A673 (cell line): ENCODE data around the gene SPIRE1. TPM values are rescaled to one million over a fixed set of nuclear protein-coding genes. Genes with fewer than 3 reads are reported as not detected.
A peak's percentile ranks its signal among the peaks of the same experiment; 100 is the strongest.

Experiments used
- BruUV-seq: library from RNA; stranded (reverse); fragments of 400-500 nt; replicated peaks from 2 replicates; lab custom pipeline; 2021; lab: Mats Ljungman, UMichigan
- CTCF ChIA-PET: fragments of 300-600 bp; sonication (Branson Sonifier 250); formaldehyde crosslinking; loops from one replicate; lab custom pipeline; 2022; ENCODE audit warnings: antibody characterized with exemption; lab: Charles Lee
- POLR2A ChIA-PET: fragments of 300-600 bp; sonication (Branson Sonifier 250); formaldehyde crosslinking; loops from one replicate; lab custom pipeline; 2022; ENCODE audit warnings: antibody characterized with exemption; ENCODE audit not compliant: low non-redundant PET; lab: Charles Lee
- DNase-seq: peaks from one replicate; pipeline ENCODE4 v3.0.0-alpha.2; 2015; ENCODE audit warnings: low spot score
- H3K27ac ChIP-seq: fragments of 200-600 bp; sonication (generic); 2 replicates; pipeline ENCODE4 v1.5.1; 2016; ENCODE audit warnings: mixed run types, low read depth, mild to moderate bottlenecking, mixed read lengths, antibody characterized with exemption, low read length; ENCODE audit not compliant: poor library complexity, severe bottlenecking
- H3K27me3 ChIP-seq: fragments of 200-600 bp; sonication (generic); replicated peaks from 2 replicates; pipeline ENCODE4 v1.6.1; 2017; ENCODE audit warnings: mixed run types, low read depth, mild to moderate bottlenecking, mixed read lengths, antibody characterized with exemption, low read length; ENCODE audit not compliant: insufficient read depth, poor library complexity
- H3K36me3 ChIP-seq: fragments of 200-600 bp; sonication (generic); 2 replicates; pipeline ENCODE4 v1.6.1; 2016; ENCODE audit warnings: mixed run types, mild to moderate bottlenecking, mixed read lengths, antibody characterized with exemption, low read length; ENCODE audit not compliant: insufficient read depth, poor library complexity, severe bottlenecking
- H3K4me1 ChIP-seq: fragments of 200-600 bp; sonication (generic); 2 replicates; pipeline ENCODE4 v1.6.1; 2017; ENCODE audit warnings: mixed run types, mild to moderate bottlenecking, mixed read lengths, antibody characterized with exemption, low read length; ENCODE audit not compliant: insufficient read depth, poor library complexity, severe bottlenecking
- H3K4me3 ChIP-seq: fragments of 200-600 bp; sonication (generic); 2 replicates; pipeline ENCODE4 v1.5.1; 2016; ENCODE audit warnings: low read depth, mixed run types, mild to moderate bottlenecking, mixed read lengths, low read length; ENCODE audit not compliant: poor library complexity, severe bottlenecking
- H3K9me3 ChIP-seq: fragments of 200-600 bp; sonication (generic); 2 replicates; pipeline ENCODE4 v1.6.1; 2016; ENCODE audit warnings: mixed run types, low read depth, mild to moderate bottlenecking, mixed read lengths, antibody characterized with exemption, low read length; ENCODE audit not compliant: poor library complexity, severe bottlenecking
- EZH2 ChIP-seq: fragments of 200-600 bp; sonication (generic); IDR thresholded peaks from 2 replicates; pipeline ENCODE4 v1.6.1; 2017; ENCODE audit warnings: borderline replicate concordance, low read depth, mild to moderate bottlenecking, mixed read lengths, antibody characterized with exemption, low read length; ENCODE audit not compliant: poor library complexity, severe bottlenecking
- intact Hi-C: fragments of 100-400 bp; cut with micrococcal nuclease; formaldehyde crosslinking; loops from one replicate; pipeline ENCODE4 v1.10.0; 2022; ENCODE audit not compliant: unreplicated experiment
- total RNA-seq: library from RNA; stranded (reverse); gene quantifications from 2 replicates; pipeline ENCODE4 v1.2.3, GENCODE V29; 2021
- TF ChIP-seq, protein P1 (sequence below): fragments of 300-800, 200-600 bp; sonication (generic); conservative IDR thresholded peaks from 2 replicates; pipeline ENCODE4 v1.5.1; 2017; ENCODE audit warnings: low read depth, mild to moderate bottlenecking, antibody characterized with exemption, low read length, moderate library complexity, mixed read lengths

Gene SPIRE1
- total RNA-seq, 1 experiment from 2014 or later: 18.1 TPM

DNA sequence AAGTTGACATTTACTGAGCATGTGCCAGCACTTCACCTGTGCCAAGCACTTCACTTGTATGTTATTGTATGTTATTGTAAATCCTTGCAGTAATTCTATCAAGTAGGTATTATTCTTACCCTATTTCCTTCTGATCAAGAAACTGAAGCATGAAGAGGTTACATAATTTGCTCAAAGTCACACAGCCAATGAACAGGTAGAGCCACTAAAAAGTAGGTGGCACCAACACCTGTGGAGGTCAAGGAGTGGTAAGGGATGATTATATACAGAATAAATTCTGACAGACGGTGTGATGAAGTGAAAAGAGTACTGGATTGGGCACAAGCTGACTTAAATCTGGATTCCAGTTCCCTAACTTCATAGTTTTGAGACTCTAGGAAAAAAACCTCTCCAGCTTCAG is 71.0 kb downstream of the SPIRE1 start:
- no peak overlapping the region for H3K27ac ChIP-seq
- CTCF ChIA-PET: no interaction called here
- POLR2A ChIA-PET: no interaction called here
- no peaks in the 10 kb centered on the region for H3K4me1 ChIP-seq
- H3K27me3 ChIP-seq: no peaks in the 10 kb centered on the region
- no peak for DNase-seq
- no peak overlapping the region for H3K4me3 ChIP-seq
- TF ChIP-seq, protein P1, sequence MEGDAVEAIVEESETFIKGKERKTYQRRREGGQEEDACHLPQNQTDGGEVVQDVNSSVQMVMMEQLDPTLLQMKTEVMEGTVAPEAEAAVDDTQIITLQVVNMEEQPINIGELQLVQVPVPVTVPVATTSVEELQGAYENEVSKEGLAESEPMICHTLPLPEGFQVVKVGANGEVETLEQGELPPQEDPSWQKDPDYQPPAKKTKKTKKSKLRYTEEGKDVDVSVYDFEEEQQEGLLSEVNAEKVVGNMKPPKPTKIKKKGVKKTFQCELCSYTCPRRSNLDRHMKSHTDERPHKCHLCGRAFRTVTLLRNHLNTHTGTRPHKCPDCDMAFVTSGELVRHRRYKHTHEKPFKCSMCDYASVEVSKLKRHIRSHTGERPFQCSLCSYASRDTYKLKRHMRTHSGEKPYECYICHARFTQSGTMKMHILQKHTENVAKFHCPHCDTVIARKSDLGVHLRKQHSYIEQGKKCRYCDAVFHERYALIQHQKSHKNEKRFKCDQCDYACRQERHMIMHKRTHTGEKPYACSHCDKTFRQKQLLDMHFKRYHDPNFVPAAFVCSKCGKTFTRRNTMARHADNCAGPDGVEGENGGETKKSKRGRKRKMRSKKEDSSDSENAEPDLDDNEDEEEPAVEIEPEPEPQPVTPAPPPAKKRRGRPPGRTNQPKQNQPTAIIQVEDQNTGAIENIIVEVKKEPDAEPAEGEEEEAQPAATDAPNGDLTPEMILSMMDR: no peak
- no peak for TF ChIP-seq EZH2
- H3K36me3 ChIP-seq: no peaks in the 10 kb centered on the region
- no peaks in the 10 kb centered on the region for H3K9me3 ChIP-seq
- BruUV-seq: no TSS peak
- intact Hi-C loops: loop anchor here (5.0 kb wide), 1 partner anchor 35 kb away; no protein-coding TSS in a partner anchor

GRCh38 chr18:12585218-12585617 is 72.7 kb downstream of the SPIRE1 start:
- intact Hi-C loops: loop anchor here (5.0 kb wide), 1 partner anchor 37 kb away; no protein-coding TSS in a partner anchor
- TF ChIP-seq EZH2: no peak
- TF ChIP-seq, protein P1: no peak
- no peaks in the 10 kb centered on the region for H3K36me3 ChIP-seq
- no peaks in the 10 kb centered on the region for H3K27me3 ChIP-seq
- CTCF ChIA-PET: no interaction called here
- H3K4me3 ChIP-seq: no peak overlapping the region
- no peaks in the 10 kb centered on the region for H3K9me3 ChIP-seq
- DNase-seq: peak; percentile 8
- no TSS peak for BruUV-seq
- H3K4me1 ChIP-seq: no peaks in the 10 kb centered on the region
- POLR2A ChIA-PET: no interaction called here
- H3K27ac ChIP-seq: no peak overlapping the region

- no peak for TF ChIP-seq EZH2
- TF ChIP-seq, protein P1: no peak
Observed at GRCh38 chr18:12580630-12581342, 77.1 kb downstream of the SPIRE1 start.

More at GRCh38 chr18:12580630-12581342, 77.1 kb downstream of the SPIRE1 start:
- Histone ChIP-seq H3K4me3 (no peak overlapping the region), H3K9me3 (peaks cover 6% of the 10 kb centered on the region), H3K27ac (no peak overlapping the region), H3K36me3 (no peaks in the 10 kb centered on the region), H3K4me1 (no peaks in the 10 kb centered on the region), H3K27me3 (no peaks in the 10 kb centered on the region)
- CTCF ChIA-PET: no interaction called here
- POLR2A ChIA-PET: no interaction called here
- BruUV-seq: no TSS peak
- no peak for DNase-seq
- intact Hi-C loops: no loop called here
